T follicular helper cell (primary cell): Measurements from ENCODE around the gene POGZ.

Experiments used
- DNase-seq: peaks from one replicate; pipeline ENCODE4 v3.0.0-alpha.2; 2020; ENCODE audit warnings: low read depth
- total RNA-seq, 2 experiments: gene quantifications; one replicate each; lab custom pipeline; 2026; lab: John Stamatoyannopoulos, UW

POGZ gene
- total RNA-seq = 36.8 to 58.2 reads per million in 2 experiments

DNA sequence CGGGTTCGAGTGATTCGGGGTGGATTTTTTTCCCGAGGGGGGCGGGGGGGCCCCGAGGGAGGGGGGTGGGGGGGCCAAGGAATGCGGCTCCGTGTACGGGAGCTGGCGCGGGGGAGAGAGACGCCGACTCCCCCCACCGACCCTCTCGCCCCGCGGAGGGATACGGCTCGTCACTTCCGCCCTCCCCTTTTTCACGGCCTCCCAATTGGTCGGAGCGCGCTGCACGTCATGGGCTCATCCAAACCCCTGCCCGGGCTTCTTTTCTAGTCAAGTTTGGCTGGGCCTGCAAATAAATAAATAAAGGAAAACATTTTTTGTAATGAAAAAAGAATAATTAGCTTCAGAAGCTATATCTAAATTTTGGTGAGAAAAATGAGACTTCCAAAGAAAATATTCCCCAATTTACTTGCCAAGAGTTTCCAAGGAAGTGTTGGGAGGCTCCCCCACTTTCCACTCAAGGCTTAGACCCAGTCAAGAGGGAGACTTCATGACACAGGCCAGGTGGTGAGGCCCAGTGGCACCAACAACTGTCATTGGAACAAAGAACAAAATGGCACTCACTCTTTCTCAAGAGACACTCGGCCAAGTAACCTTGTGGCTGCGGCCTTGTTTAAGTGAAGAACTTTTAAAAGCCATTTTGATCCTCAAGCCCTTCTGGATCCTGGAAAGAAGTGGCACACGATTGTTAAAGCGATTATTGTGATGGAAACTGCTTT lies at the start of gene POGZ:
Gene POGZ, minus strand, starts transcription at position 164 of the 716 bp plus-strand sequence. CDS start 17,290 bp downstream, outside the sequence.
- peak; percentile 92 for DNase-seq

DNA sequence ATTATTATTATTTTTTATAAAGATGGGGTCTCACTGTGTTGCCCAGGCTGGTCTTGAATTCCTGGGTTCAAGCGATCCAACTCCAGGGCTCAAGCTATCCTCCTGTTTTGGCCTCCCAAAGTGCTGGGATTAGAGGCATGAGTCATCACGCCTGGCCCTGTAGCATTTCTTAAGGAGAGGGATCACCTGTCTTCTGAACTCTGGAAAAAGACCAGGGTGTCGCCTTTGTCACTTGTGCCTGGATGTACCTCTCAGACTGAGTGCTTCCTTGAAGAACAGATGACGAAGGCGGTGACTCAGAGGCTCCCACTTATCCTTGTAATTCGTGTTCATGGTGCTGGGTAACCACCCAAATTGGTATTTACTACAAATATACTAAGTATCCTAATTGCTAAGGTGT lies 49.5 kb upstream of the POGZ start:
- no peak for DNase-seq

GRCh38 chr1:151504759-151505158 lies 45.5 kb upstream of the POGZ start:
- DNase-seq = no peak

DNA sequence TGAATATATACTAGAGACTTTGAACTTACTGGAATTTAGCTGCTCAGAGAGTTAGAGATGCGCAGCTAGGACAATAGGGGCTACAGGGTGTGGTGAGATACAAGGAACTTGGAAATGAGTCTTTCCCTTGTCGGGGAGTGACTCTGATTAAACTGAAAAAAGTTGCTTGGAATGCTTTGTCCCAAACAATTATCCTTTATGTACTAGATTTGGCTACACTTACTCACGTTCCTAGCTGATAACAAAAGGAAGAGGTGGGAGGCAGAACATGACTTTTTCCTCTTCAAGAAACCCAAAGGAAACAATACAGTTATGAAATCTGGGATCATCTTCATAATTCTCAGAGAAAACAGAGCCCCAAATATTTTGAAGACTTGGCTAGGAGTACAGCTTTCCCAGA lies 45.0 kb upstream of the POGZ start:
- no peak for DNase-seq

DNA sequence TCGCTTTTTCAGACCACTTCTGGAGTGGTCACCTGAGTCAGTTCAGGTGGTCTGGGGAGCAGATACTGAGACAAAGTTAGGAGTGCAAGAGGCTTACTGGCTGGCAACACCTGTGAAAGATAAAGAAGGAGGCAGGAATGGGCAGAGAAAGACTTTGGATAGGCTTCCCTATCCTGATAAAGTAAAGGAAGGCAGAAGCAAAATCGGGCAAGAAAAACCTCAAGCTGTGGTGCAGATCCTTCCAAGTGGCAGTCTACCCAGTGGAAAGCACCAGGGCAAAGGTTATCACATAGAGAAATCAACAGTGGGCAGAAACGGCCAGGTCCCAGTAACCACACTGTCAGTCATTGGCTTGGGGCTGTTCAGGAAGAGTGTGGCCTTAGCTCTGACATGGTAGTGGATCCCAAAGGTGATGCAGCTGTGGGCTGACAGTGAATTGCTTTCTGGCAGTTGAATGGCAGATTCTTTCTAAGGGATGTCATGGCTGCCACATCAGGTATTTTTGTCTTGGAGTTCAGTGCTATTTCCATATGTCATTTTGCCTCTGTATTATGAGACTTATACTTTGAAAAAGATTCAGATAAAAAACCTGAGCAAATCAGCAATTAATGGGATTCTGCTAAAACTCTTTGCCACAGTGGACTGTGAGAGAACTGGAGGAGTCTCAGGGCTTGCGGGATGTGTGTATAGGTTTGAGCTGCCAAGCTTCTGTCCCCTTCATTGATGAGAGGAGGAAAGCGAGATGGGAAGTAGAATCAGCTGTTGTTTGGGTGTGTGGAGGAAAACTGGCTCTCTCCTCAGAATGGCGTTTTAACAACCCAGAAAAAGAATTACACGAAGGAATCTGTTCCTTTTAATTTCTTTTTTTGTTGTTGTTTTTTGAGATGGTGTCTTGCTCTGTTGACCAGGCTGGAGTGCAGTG lies 43.8 kb upstream of the POGZ start:
- no peak for DNase-seq

GRCh38 chr1:151502035-151502700 lies 42.9 kb upstream of the POGZ start:
- no peak for DNase-seq

GRCh38 chr1:151501474-151501873 lies 42.2 kb upstream of the POGZ start:
- DNase-seq = no peak

DNA sequence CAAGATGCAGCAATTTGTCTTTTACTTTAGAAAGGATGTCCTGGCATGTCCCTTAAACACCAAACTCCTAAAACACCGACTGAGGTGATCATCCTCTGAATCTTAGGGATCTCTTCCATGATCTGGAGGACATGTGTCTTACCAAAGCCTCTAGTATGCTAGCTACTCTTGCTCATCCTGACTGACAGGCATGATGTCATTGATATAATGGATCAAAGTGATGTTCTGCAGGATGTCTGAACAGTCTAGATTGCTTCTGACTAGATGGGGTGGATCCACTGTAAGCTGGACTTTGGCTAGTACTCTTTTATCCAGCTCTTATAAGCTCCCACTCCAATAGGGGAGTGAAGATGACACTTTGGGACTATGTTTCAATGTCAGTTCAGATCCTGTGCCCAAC lies 40.6 kb upstream of the POGZ start:
- DNase-seq = no peak

DNA sequence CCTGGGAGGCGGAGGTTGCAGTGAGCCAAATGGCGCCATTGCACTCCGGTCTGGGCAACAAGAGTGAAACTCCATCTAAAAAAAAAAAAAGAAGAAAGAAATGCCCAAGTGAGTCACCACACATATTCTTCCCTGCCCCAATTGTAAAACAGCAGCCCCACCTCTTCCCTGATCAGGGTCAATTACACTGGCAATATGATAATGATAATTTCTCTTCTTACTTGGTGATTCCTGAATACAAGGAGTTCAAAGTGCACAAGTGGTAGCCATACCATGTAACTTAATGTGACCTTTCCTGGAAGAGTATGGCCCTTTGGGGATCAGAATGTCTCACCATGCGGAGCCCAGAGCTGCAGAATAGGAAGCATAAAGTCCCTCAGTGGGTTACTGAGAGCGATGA lies 40.1 kb upstream of the POGZ start:
- no peak for DNase-seq

DNA sequence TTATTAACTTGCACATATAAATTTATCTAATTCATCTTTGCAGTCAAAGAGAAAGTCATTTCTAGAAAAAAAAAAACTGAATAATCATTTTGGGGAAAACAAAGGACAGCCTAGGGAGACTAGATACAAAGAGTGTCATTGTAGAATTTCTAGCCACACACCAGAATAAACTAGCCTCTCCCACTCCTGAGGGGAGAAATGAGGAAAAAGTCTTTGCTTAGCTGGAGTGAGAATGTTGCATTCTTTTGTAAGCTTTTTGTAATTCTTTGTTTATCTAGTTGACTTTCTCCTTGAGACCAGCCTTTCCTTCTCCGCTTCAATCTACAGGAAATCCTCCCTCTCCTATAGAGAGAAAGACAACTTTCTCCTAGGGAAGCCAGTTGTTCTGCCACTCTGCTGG lies 36.0 kb upstream of the POGZ start:
- DNase-seq = no peak

GRCh38 chr1:151494741-151495281 lies 35.5 kb upstream of the POGZ start:
- DNase-seq = no peak

- no peak for DNase-seq
These were observed 33.7 kb upstream of the POGZ start for GRCh38 chr1:151493042-151493441.

DNA sequence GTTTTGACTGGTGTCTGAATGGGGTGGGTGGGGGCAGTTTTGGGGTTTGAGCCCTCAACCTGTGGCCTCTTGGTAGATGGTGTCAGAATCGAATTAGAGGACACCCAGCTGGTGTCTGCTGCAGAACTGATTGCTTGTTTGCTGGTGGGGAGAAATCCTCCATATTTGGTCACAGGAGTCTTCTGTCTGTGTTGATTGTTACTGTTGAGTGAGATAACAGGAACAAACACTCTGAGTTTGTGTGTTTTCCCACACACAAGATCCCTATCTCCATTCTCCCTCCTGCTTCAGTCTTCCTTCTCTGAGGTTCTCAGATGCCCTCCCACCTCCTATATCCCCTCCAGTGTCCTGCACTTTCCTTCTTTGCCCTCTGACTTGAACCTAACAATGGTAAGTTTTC lies 32.8 kb upstream of the POGZ start:
- DNase-seq = no peak

DNA sequence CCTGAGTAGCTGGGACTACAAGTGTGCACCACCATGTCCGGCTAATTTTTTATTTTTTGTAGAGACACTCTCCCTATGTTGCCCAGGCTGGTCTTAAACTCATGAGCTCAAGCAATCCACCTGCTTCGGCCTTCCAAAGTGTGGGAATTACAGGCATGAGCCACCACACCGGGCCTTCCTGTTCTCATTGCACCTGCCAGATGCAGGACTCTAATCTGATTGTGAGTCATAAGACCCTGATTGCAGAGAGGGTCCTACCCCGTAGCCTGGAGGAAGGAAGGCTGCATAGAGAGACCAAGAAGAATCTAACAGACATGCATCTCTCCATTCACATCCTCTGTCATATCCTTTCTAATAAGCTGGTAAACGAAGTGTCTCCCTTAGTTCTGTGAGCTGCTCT lies 32.3 kb upstream of the POGZ start:
- no peak for DNase-seq

GRCh38 chr1:151486557-151486956 lies 27.3 kb upstream of the POGZ start:
- no peak for DNase-seq

- no peak for DNase-seq
These were observed 26.5 kb upstream of the POGZ start for GRCh38 chr1:151485685-151486255.

GRCh38 chr1:151482017-151482416 lies 22.7 kb upstream of the POGZ start:
- DNase-seq = no peak

GRCh38 chr1:151479462-151479861 lies 20.2 kb upstream of the POGZ start:
- no peak for DNase-seq

DNA sequence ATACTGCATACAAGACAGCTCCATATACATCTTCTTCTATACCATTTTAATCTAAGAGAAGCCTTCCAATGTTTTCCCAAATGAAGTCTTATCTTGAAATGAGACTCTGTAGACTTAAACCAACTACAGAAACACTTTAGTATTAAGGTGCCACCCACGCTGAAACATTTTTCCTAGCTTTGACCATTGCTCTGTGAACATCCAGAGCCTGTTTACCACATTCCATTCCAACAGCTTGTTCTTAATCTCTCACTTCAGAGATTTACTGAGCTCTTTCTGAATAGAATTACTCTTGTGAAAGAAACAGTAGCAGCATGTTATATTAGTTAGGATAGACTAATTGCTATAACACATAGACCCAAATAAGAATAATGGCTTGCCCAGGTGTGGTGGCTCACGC lies 19.6 kb upstream of the POGZ start:
- no peak for DNase-seq

DNA sequence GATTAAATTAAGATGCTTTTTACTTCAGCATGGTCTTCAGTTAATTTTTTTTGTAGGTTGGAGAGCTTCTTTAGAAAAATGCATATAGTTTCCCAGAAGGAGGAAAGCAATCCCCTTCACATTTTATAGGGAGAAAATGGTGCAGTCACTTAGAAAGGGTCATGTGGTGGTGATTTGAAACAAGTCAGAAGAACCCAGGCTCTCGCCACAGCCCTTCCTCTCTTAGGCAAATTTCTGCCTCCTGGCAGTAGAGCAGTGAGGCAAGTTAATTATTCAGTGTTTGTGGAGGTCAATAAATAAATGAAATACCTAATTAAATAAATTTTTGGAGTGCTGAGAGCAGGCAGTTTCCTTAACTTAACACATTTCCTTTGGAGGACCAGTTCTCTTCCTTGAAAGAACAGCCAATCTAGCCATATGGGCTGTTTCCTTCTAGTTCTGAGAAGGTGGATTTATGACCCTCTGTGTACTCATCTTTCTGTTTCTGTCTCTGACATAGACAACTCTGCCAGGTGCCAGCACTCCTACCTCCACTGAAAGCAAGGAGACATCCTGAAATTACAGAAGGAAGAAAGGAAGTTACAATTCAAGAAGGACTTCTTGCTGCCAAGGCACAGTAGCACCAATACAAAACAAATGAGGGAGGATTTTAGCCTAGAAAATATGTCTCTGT lies 19.0 kb upstream of the POGZ start:
- DNase-seq = no peak

DNA sequence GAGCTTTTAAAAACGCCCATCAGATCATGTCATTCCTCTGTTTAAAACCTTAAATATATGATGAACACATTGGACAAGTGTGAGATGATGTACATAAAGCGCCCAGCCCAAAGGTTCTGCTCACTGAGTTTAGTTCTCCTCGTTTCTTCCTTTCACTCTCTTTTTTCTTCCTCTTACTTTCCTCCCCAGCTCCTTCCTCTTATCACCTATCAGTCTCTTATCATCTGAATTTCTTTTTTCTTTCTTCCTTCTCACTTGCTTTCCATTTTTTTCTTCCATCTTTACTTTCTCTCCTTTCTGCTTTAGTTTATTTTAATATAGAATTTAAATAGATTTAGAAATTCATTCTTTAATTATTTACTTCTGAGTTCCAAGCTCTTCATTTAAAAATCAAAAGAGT lies 17.8 kb upstream of the POGZ start:
- no peak for DNase-seq
